ENCODE results near the gene GNB1.

GRCh38 chr1:1892079-1892762 is 1.3 kb upstream of the GNB1 start:
- TF ChIP-seq CTCF (IDR thresholded peaks at IDR 0.05) (no peak), USF2 (CRISPR knock-in tag; IDR thresholded peaks at IDR 0.05) (no peak), SP1 (CRISPR knock-in tag; conservative IDR thresholded peaks at IDR 0.05) (no peak), ESRRA (CRISPR knock-in tag; IDR thresholded peaks at IDR 0.05; ENCODE audit: borderline replicate concordance) (no peak), ZBTB43 (CRISPR knock-in tag; IDR thresholded peaks at IDR 0.05) (no peak), E2F4 (CRISPR knock-in tag; IDR thresholded peaks at IDR 0.05; ENCODE audit: borderline replicate concordance, low read depth) (no peak), NR3C1 (CRISPR knock-in tag; conservative IDR thresholded peaks at IDR 0.05; ENCODE audit: low read depth) (no peak), ATF2 (CRISPR knock-in tag; IDR thresholded peaks at IDR 0.05; ENCODE audit: borderline replicate concordance, low read depth) (no peak), ATF1 (CRISPR knock-in tag; IDR thresholded peaks at IDR 0.05) (no peak)

All from WTC11 (cell line).